BLaER1 (cell line): ENCODE data around the gene VRK1.
A peak's percentile ranks its signal among the peaks of the same experiment; 100 is the strongest.

Source experiments
- H3K27ac ChIP-seq: shearing (Covaris generic); formaldehyde crosslinking; 2 replicates; pipeline ENCODE4 v1.8.1; 2022
- H3K27me3 ChIP-seq: shearing (Covaris generic); formaldehyde crosslinking; 2 replicates; pipeline ENCODE4 v1.8.1; 2022
- H3K36me3 ChIP-seq: shearing (Covaris generic); formaldehyde crosslinking; 2 replicates; pipeline ENCODE4 v1.8.1; 2022
- H3K4me1 ChIP-seq: shearing (Covaris generic); formaldehyde crosslinking; 2 replicates; pipeline ENCODE4 v1.8.1; 2022
- H3K4me2 ChIP-seq: shearing (Covaris generic); formaldehyde crosslinking; 2 replicates; pipeline ENCODE4 v1.8.1; 2022
- H3K4me3 ChIP-seq: shearing (Covaris generic); formaldehyde crosslinking; 2 replicates; pipeline ENCODE4 v1.8.1; 2022
- H3K9ac ChIP-seq: shearing (Covaris generic); formaldehyde crosslinking; 2 replicates; pipeline ENCODE4 v1.8.1; 2022
- H3K9me3 ChIP-seq: shearing (Covaris generic); formaldehyde crosslinking; 2 replicates; pipeline ENCODE4 v1.8.1; 2022
- H4K20me1 ChIP-seq: shearing (Covaris generic); formaldehyde crosslinking; 2 replicates; pipeline ENCODE4 v1.8.1; 2022
- Cebpa-rat ChIP-seq: shearing (Covaris generic); IDR thresholded peaks from 2 replicates; pipeline ENCODE4 v1.8.1; 2022

VRK1 gene

DNA sequence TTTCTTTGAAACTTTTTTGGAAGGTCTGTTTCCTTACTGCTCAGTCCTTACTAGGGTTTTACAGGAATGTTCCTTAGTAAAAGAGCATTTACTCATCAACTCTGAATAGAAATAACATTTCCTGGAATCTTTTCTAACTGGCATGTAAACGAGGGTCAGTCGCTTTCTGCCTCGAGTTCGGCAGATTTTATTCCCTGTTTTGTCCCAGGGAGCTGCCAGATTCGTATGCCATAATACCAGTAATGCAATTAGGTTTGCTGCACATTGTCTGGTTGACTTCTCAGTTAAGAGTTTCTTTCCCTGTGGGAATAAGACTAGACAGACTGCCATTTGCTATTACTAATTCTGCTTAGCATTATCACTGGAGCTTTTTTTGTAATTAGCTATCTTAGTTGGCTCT lies 91.9 kb downstream of the VRK1 start:
- Histone ChIP-seq H4K20me1 (no peaks in the 10 kb centered on the region), H3K4me2 (no peak overlapping the region), H3K27ac (no peak overlapping the region), H3K4me1 (peaks cover 32% of the 10 kb centered on the region), H3K9me3 (no peaks in the 10 kb centered on the region), H3K27me3 (no peaks in the 10 kb centered on the region), H3K36me3 (peaks cover 8% of the 10 kb centered on the region; the same call in 1 of the 2 replicates), H3K4me3 (no peak overlapping the region), H3K9ac (no peak overlapping the region)
- no peak for TF ChIP-seq Cebpa-rat

DNA sequence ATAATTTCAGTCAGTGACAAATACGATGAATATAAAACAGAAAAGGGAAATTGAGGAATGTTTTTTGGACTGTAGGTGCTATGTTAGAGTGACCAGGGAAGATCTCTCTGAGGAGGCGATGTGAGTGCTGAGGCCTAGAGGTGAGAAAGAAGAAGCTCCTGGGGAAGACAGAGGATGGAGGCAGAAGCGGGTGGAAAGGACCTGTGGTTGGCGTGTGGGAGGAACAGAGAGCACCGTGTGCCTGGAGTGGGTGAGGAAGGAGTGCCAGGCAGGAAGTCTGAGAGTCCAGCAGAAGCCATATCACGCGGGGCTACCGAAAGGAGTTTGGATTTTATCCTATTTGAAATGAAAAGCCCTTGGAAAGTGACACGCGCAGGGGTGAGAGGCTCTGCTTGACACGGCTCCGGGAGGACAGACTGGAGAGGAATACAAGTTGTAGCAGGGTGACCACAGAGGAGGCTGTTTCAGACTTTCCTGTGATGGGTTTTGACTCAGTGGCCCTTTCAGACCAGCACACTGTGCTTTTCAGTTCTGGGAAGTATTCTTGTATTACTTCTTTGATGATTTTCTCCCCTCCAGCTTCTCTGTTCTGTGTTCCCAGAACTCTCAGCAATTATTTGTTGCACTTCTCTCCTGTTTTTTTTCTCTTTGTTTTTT lies 96.9 kb downstream of the VRK1 start:
- Histone ChIP-seq H3K4me2 (peak overlapping the region; percentile 72), H3K9ac (peak overlapping the region; percentile 40; the same call in 1 of the 2 replicates), H3K4me3 (no peak overlapping the region)

GRCh38 chr14:96894966-96895365 lies 97.8 kb downstream of the VRK1 start:
- Histone ChIP-seq H3K27ac (peak overlapping the region; percentile 54), H3K9me3 (peaks cover 10% of the 10 kb centered on the region; the same call in 1 of the 2 replicates), H3K9ac (peak overlapping the region; percentile 40; the same call in 1 of the 2 replicates), H3K27me3 (no peaks in the 10 kb centered on the region), H3K4me3 (no peak overlapping the region), H3K4me2 (peak overlapping the region; percentile 72), H3K4me1 (peaks cover 46% of the 10 kb centered on the region), H3K36me3 (peaks cover 16% of the 10 kb centered on the region), H4K20me1 (no peaks in the 10 kb centered on the region)
- TF ChIP-seq Cebpa-rat = no peak

More for the DNA sequence above, 96.9 kb downstream of the VRK1 start:
- Histone ChIP-seq H3K36me3 (peaks cover 7% of the 10 kb centered on the region; the same call in 1 of the 2 replicates), H3K9me3 (0 out of 2 replicates have a peak, but pooled peaks cover under 1% of the 10 kb centered on the region), H3K27me3 (no peaks in the 10 kb centered on the region), H3K27ac (peak overlapping the region; percentile 54), H4K20me1 (no peaks in the 10 kb centered on the region), H3K4me1 (peaks cover 46% of the 10 kb centered on the region)
- TF ChIP-seq Cebpa-rat = no peak

- peaks cover 21% of the 10 kb centered on the region for H3K36me3 ChIP-seq
- H3K27me3 ChIP-seq = no peaks in the 10 kb centered on the region
- TF ChIP-seq Cebpa-rat = no peak
- H4K20me1 ChIP-seq = no peaks in the 10 kb centered on the region
- peak overlapping the region; percentile 1; the same call in 1 of the 2 replicates for H3K4me3 ChIP-seq
- peak overlapping the region; percentile 40; the same call in 1 of the 2 replicates for H3K9ac ChIP-seq
- H3K27ac ChIP-seq = peak overlapping the region; percentile 54
- peak overlapping the region; percentile 72 for H3K4me2 ChIP-seq
- peaks cover 16% of the 10 kb centered on the region; the same call in 1 of the 2 replicates for H3K9me3 ChIP-seq
- peaks cover 46% of the 10 kb centered on the region for H3K4me1 ChIP-seq
Measured at GRCh38 chr14:96895658-96896271, 98.6 kb downstream of the VRK1 start.

DNA sequence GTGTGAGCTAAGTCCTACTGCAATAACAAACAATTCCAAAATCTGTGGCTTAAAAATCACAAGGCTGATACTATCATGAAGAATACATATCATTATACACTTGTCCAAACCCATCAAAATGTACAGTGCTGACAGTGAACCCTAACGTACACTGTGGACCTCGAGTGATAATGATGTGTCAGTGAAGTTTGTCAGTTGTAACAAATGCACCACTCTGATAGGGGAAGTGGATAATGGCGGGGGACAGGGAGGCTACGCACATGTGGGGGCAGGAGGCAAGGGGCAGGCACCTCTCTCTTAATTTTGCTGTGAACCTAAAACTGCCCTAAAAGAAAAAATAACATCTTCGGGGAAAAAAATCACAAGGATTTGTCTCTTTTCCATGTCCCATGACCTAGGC lies 100.0 kb downstream of the VRK1 start:
- no peaks in the 10 kb centered on the region for H3K27me3 ChIP-seq
- no peak for TF ChIP-seq Cebpa-rat
- peaks cover 21% of the 10 kb centered on the region for H3K36me3 ChIP-seq
- peaks cover 58% of the 10 kb centered on the region for H3K4me1 ChIP-seq
- H3K27ac ChIP-seq = no peak overlapping the region
- no peaks in the 10 kb centered on the region for H4K20me1 ChIP-seq
- H3K4me2 ChIP-seq = no peak overlapping the region
- no peak overlapping the region for H3K9ac ChIP-seq
- peaks cover 16% of the 10 kb centered on the region; the same call in 1 of the 2 replicates for H3K9me3 ChIP-seq
- no peak overlapping the region for H3K4me3 ChIP-seq

GRCh38 chr14:96901227-96901626 lies 104.0 kb downstream of the VRK1 start:
- Histone ChIP-seq H3K27ac (peak overlapping the region; percentile 78), H4K20me1 (no peaks in the 10 kb centered on the region), H3K27me3 (no peaks in the 10 kb centered on the region), H3K9ac (peak overlapping the region; percentile 31; the same call in 1 of the 2 replicates), H3K4me1 (peaks cover 58% of the 10 kb centered on the region), H3K4me3 (peak overlapping the region; percentile 5; the same call in 1 of the 2 replicates), H3K4me2 (peak overlapping the region; percentile 74), H3K9me3 (peaks cover 16% of the 10 kb centered on the region; the same call in 1 of the 2 replicates), H3K36me3 (peaks cover 29% of the 10 kb centered on the region)
- no peak for TF ChIP-seq Cebpa-rat

GRCh38 chr14:96902004-96902403 lies 104.8 kb downstream of the VRK1 start:
- Histone ChIP-seq H3K9me3 (peaks cover 17% of the 10 kb centered on the region; the same call in 1 of the 2 replicates), H3K36me3 (peaks cover 35% of the 10 kb centered on the region), H3K27me3 (no peaks in the 10 kb centered on the region), H4K20me1 (no peaks in the 10 kb centered on the region), H3K9ac (0 out of 2 replicates have a peak overlapping the region, but pooled peaks have one; percentile 31), H3K4me3 (no peak overlapping the region), H3K27ac (peak overlapping the region; percentile 78), H3K4me1 (peaks cover 58% of the 10 kb centered on the region), H3K4me2 (peak overlapping the region; percentile 74)
- no peak for TF ChIP-seq Cebpa-rat

DNA sequence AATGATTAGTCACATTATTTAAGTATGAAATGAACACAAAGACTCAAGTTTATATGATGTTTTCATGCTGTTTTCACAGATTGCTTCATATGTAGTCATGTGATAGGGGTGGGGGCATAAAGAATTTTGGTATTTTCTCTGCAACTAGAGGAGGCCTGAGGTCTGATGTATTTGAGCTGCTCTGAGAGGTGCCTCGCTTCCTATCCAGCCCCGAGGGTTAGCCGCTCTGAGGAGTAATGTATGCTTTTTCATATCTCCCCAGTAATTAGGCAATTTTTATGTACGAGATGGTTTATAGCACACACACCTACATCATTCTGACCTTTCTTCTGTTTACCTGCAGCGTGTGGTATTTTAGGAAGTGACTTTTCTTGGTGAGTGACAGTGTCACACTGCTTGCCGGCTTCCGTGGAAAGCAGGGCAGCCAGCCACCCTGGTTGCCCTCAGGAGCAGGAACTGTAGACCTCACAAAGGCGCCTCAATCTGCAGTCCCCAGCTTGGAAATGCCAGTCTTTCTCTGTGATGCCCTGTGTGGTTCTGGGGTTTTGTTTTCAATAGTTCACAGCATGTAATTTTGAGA lies 106.4 kb downstream of the VRK1 start:
- no peak overlapping the region for H3K4me3 ChIP-seq

GRCh38 chr14:96904201-96904600 lies 107.0 kb downstream of the VRK1 start:
- Histone ChIP-seq H3K4me2 (no peak overlapping the region), H3K27me3 (no peaks in the 10 kb centered on the region), H3K9ac (no peak overlapping the region), H3K9me3 (peaks cover 37% of the 10 kb centered on the region), H3K4me3 (no peak overlapping the region), H3K4me1 (peaks cover 79% of the 10 kb centered on the region), H3K27ac (peak overlapping the region; percentile 2; the same call in 1 of the 2 replicates), H4K20me1 (no peaks in the 10 kb centered on the region), H3K36me3 (peaks cover 43% of the 10 kb centered on the region)
- no peak for TF ChIP-seq Cebpa-rat

More for the DNA sequence above, 106.4 kb downstream of the VRK1 start:
- Histone ChIP-seq H3K4me1 (peaks cover 73% of the 10 kb centered on the region), H3K9ac (no peak overlapping the region), H3K4me2 (no peak overlapping the region), H3K27ac (peak overlapping the region; percentile 2; the same call in 1 of the 2 replicates), H3K9me3 (peaks cover 32% of the 10 kb centered on the region), H3K36me3 (peaks cover 46% of the 10 kb centered on the region), H3K27me3 (no peaks in the 10 kb centered on the region), H4K20me1 (no peaks in the 10 kb centered on the region)
- no peak for TF ChIP-seq Cebpa-rat
